HT1080 (cell line): ENCODE results near the gene SYNGR2. TPM values are rescaled to one million over a fixed set of nuclear protein-coding genes. Genes with fewer than 3 reads are reported as not detected.
"Not testable (repeated sequence)": the region's sequence is repeated elsewhere in the genome, so short reads cannot be mapped to it uniquely, and the experiment has no call there.

Source experiments
- DNase-seq: peaks from one replicate; pipeline ENCODE4 v3.0.0-alpha.2; 2015; ENCODE audit warnings: low read depth
- total RNA-seq: library from RNA; depleted of rRNA; stranded (reverse); fragments of >200 nt; shearing (Covaris generic); gene quantifications from 2 replicates; pipeline ENCODE4 v1.2.3, GENCODE V29; 2014

Gene SYNGR2
- total RNA-seq, 1 experiment from 2014 or later: 62.1 TPM

- no peak for DNase-seq
Observed at GRCh38 chr17:78129351-78130089, 38.9 kb upstream of the SYNGR2 start.

GRCh38 chr17:78130090-78130436 is 38.3 kb upstream of the SYNGR2 start:
- DNase-seq: no peak

GRCh38 chr17:78130437-78131101 is 37.8 kb upstream of the SYNGR2 start, which contains the start of gene TMC8:
TMC8 (plus strand) TSS chr17:78130771; CDS start chr17:78131589, 818 bp downstream.
- DNase-seq: peak; percentile 40

- DNase-seq: no peak
Observed at GRCh38 chr17:78131172-78132083, 37.0 kb upstream of the SYNGR2 start.

- DNase-seq: no peak
Observed at GRCh38 chr17:78132084-78132676, 36.2 kb upstream of the SYNGR2 start.

- DNase-seq: no peak
Observed at GRCh38 chr17:78132767-78133178, 35.6 kb upstream of the SYNGR2 start.

GRCh38 chr17:78133179-78133951 is 35.0 kb upstream of the SYNGR2 start:
- DNase-seq: no peak

GRCh38 chr17:78133971-78134898 is 34.1 kb upstream of the SYNGR2 start:
- DNase-seq: no peak

GRCh38 chr17:78134899-78135385 is 33.4 kb upstream of the SYNGR2 start:
- no peak for DNase-seq

GRCh38 chr17:78135858-78136500 is 32.4 kb upstream of the SYNGR2 start:
- DNase-seq: no peak

- DNase-seq: no peak
Observed at GRCh38 chr17:78137392-78138203, 30.8 kb upstream of the SYNGR2 start.

GRCh38 chr17:78138204-78139060 is 29.9 kb upstream of the SYNGR2 start:
- no peak for DNase-seq

- not testable (repeated sequence) for DNase-seq
Observed at GRCh38 chr17:78139861-78140168, 28.6 kb upstream of the SYNGR2 start.

GRCh38 chr17:78140169-78141051 is 28.0 kb upstream of the SYNGR2 start:
- peak; percentile 88 for DNase-seq

- DNase-seq: no peak
Observed at GRCh38 chr17:78141437-78142118, 26.8 kb upstream of the SYNGR2 start.
